Liver (tissue), 3 donors: ENCODE data around the gene NFIX.

Source experiments
- CTCF ChIP-seq: fragments of 150-350 bp; IDR thresholded peaks from 2 replicates; pipeline ENCODE4 v1.5.1; 2017; ENCODE audit warnings: improper control_type of control experiment, low read depth, low read length; ENCODE audit not compliant: missing input control
- EGR1 ChIP-seq, 2 donors: IDR thresholded peaks; 2 replicates each; pipeline ENCODE4 v1.6.1; 2016 to 2018; ENCODE audit warnings: antibody characterized with exemption in 2 of 2, low read depth in 2 of 2
- FOXA2 ChIP-seq: IDR thresholded peaks from 2 replicates; pipeline ENCODE4 v1.6.1; 2016; ENCODE audit warnings: antibody characterized with exemption
- JUND ChIP-seq, 2 donors: IDR thresholded peaks; 2 replicates each; pipeline ENCODE4 v1.6.1; 2016; ENCODE audit warnings: antibody characterized with exemption in 2 of 2
- RAD21 ChIP-seq, 2 donors: IDR thresholded peaks; 2 replicates each; pipeline ENCODE4 v1.6.1; 2016; ENCODE audit warnings: antibody characterized with exemption in 2 of 2, mild to moderate bottlenecking in 2 of 2
- REST ChIP-seq: IDR thresholded peaks from 2 replicates; pipeline ENCODE4 v1.6.1; 2016; ENCODE audit warnings: antibody characterized with exemption, mild to moderate bottlenecking
- RXRA ChIP-seq, 2 donors: IDR thresholded peaks; 2 replicates each; pipeline ENCODE4 v1.6.1; 2017 to 2018; ENCODE audit warnings: antibody characterized with exemption in 2 of 2, mild to moderate bottlenecking in 1 of 2
- TAF1 ChIP-seq: conservative IDR thresholded peaks from 2 replicates; pipeline ENCODE4 v1.6.1; 2016; ENCODE audit warnings: antibody characterized with exemption, mild to moderate bottlenecking
- YY1 ChIP-seq: IDR thresholded peaks from 2 replicates; pipeline ENCODE4 v1.6.1; 2016; ENCODE audit warnings: antibody characterized with exemption, mild to moderate bottlenecking
- donor health status: healthy.
- donor health status: healthy.

DNA sequence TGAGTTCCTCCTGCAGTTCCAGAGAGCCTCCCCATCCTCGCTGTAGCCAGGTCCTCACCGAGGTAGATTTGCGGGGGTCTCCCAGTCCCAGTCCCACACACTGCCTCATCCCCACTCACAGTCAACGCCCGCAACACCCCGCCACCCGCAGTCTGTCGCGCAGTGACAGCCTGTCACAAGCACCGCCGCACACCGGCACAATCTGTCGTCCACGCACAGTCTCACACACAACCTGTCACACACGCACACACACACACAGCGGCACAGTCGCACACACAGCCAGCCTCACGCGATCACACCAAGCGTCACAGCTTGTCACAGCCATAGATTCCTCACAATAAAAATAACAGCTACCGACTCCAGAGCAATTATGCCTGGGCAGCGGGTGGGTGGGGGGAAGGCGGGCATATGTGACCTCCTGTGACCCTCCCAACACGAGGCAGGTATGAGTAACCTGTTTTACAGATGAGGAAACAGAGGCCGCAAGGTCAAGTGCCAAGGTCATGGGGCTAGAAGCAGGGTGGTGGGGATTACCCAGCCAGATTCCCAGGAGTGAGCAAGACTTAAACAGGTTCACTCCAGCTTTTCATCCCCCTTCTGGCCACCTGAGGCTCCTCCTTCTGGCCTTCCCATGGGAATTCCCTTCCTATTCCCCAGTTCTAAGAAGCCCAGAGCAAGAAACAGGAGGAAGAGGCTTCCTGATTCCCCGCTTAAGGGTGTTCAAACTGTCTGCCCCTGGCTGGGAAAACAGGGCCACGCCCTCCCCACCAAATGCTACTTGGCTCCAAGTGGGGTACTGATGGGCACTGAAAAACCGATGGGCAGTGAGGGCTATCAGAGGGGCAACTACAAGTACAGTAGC lies 13.9 kb downstream of the NFIX start:
- TF ChIP-seq CTCF = no peak
- TF ChIP-seq REST = no peak
- no peak for TF ChIP-seq RXRA (IDR thresholded peaks at IDR 0.05)
- TF ChIP-seq RAD21 (IDR thresholded peaks at IDR 0.05) = no peak
- TF ChIP-seq YY1 = no peak
- TF ChIP-seq EGR1 (IDR thresholded peaks at IDR 0.05; ENCODE audit: low read depth in 2 of 2) = no peak
- no peak for TF ChIP-seq FOXA2
- TF ChIP-seq TAF1 = no peak
- no peak for TF ChIP-seq JUND (IDR thresholded peaks at IDR 0.05)
